Panc1 (cell line): Measurements from ENCODE around the gene TEX22. TPM values are rescaled to one million over a fixed set of nuclear protein-coding genes. Genes with fewer than 3 reads are reported as not detected.

Experiments used
- ATAC-seq: fragments of 200-7000 bp; cut with Tn5 transposase; 2 replicates; pipeline ENCODE4 v1.9.1; 2020; ENCODE audit warnings: mild to moderate bottlenecking, moderate library complexity
- BruUV-seq: library from RNA; stranded (reverse); fragments of 400-500 nt; replicated peaks from 2 replicates; lab custom pipeline; 2021; lab: Mats Ljungman, UMichigan
- CTCF ChIA-PET: fragments of 300-600 bp; sonication (Branson Sonifier 250); formaldehyde crosslinking; loops from one replicate; lab custom pipeline; 2022; ENCODE audit warnings: antibody characterized with exemption; lab: Charles Lee
- POLR2A ChIA-PET: fragments of 300-600 bp; sonication (Branson Sonifier 250); formaldehyde crosslinking; loops from one replicate; lab custom pipeline; 2022; ENCODE audit warnings: antibody characterized with exemption; lab: Charles Lee
- DNase-seq: peaks from one replicate; pipeline ENCODE4 v3.0.0-alpha.2; 2010; ENCODE audit warnings: low read depth, low spot score
- H3K27ac ChIP-seq: 2 replicates; pipeline ENCODE4 v1.5.1; 2011; ENCODE audit warnings: mild to moderate bottlenecking, low read length, inconsistent platforms
- H3K27me3 ChIP-seq: fragments of 200-500 bp; sonication (Bioruptor generic); 2 replicates; pipeline ENCODE4 v1.6.0; 2014; ENCODE audit warnings: low read length, inconsistent platforms; ENCODE audit not compliant: control insufficient read depth, insufficient read depth
- H3K36me3 ChIP-seq: fragments of 200-500 bp; sonication (Bioruptor generic); 2 replicates; pipeline ENCODE4 v1.5.1; 2014; ENCODE audit warnings: inconsistent platforms, mild to moderate bottlenecking, low read length, moderate library complexity; ENCODE audit not compliant: control insufficient read depth, insufficient read depth
- H3K4me1 ChIP-seq: 2 replicates; pipeline ENCODE4 v1.5.1; 2011; ENCODE audit warnings: inconsistent platforms, mild to moderate bottlenecking, low read length, moderate library complexity; ENCODE audit not compliant: control insufficient read depth, insufficient read depth
- H3K4me3 ChIP-seq, 2 experiments: 2 replicates each; pipeline ENCODE4 v1.5.1; 2011 to 2012; ENCODE audit warnings: low read depth in 2 of 2, low read length in 2 of 2, mild to moderate bottlenecking in 2 of 2, inconsistent platforms in 1 of 2, moderate library complexity in 1 of 2
- H3K9me3 ChIP-seq: fragments of 200-500 bp; sonication (Bioruptor generic); 2 replicates; pipeline ENCODE4 v1.5.1; 2014; ENCODE audit warnings: low read depth, mild to moderate bottlenecking, inconsistent platforms, low read length, moderate library complexity; ENCODE audit not compliant: control insufficient read depth, insufficient read depth
- CTCF ChIP-seq: fragments of 450-650 bp; IDR thresholded peaks from 2 replicates; pipeline ENCODE4 v1.5.1; 2017; ENCODE audit warnings: mild to moderate bottlenecking
- POLR2AphosphoS5 ChIP-seq: IDR thresholded peaks from 2 replicates; pipeline ENCODE4 v1.6.1; 2012; ENCODE audit warnings: mild to moderate bottlenecking, low read depth, low read length, moderate library complexity
- REST ChIP-seq, 2 experiments: IDR thresholded peaks; 2 replicates each; pipeline ENCODE4 v1.6.1; 2011 to 2012; ENCODE audit warnings: low read depth in 2 of 2, control low read depth in 1 of 2, low read length in 1 of 2, mild to moderate bottlenecking in 1 of 2, moderate library complexity in 1 of 2; ENCODE audit not compliant: insufficient read depth in 1 of 2
- SIN3A ChIP-seq: IDR thresholded peaks from 2 replicates; pipeline ENCODE4 v1.6.1; 2012; ENCODE audit warnings: low read depth, mild to moderate bottlenecking, low read length, moderate library complexity, borderline replicate concordance; ENCODE audit not compliant: insufficient read depth
- TCF7L2 ChIP-seq: IDR thresholded peaks from 2 replicates; pipeline ENCODE4 v1.6.1; 2011; ENCODE audit warnings: mild to moderate bottlenecking, low read depth, low read length, inconsistent platforms
- in situ Hi-C: cut with HindIII; loops from 2 replicates; pipeline ENCODE4 v1.10.0; 2016; ENCODE audit warnings: low sequenced_read_pairs, low pct_unique_long_range_greater_than_20kb
- intact Hi-C: fragments of 100-400 bp; cut with micrococcal nuclease; formaldehyde crosslinking; loops from one replicate; pipeline ENCODE4 v1.10.0; 2022; ENCODE audit not compliant: unreplicated experiment
- total RNA-seq: library from RNA; stranded (reverse); gene quantifications from one replicate; pipeline ENCODE4 v1.2.1, GENCODE V29; 2021; ENCODE audit not compliant: unreplicated experiment

The TEX22 gene
- total RNA-seq, 1 experiment from 2014 or later: 2.9 TPM

DNA sequence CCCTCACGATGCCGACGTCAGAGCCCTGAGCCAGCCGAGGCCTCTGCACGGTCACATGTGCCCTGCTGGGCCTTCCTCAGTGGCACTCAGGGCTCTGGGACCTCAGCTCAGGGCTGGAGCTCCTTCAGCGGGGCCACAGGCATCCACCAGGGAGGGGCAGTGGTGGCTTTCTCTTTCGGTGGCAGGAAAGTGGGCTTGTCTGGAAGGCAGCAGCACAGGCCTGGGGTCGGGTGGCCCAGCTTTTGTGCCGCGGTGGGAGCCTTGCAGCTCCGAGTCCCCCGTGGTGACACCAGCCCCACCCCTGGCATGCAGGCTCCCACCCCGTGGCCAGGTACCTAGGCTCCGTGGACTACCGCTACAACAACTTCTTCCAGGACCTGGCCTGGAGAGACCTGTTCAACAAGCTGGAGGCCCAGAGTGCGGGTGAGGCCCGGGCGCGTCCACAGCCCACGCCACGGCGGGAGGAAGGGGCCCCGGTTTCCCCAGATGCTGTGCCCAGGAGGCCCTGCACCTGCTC is 14.2 kb upstream of the TEX22 start:
- POLR2A ChIA-PET: no interaction called here
- BruUV-seq: no TSS peak
- Histone ChIP-seq H3K4me1 (no peaks in the 10 kb centered on the region), H3K9me3 (no peaks in the 10 kb centered on the region), H3K36me3 (no peaks in the 10 kb centered on the region), H3K27ac (no peak overlapping the region), H3K4me3 (no peak overlapping the region), H3K27me3 (no peaks in the 10 kb centered on the region)
- no peak for TF ChIP-seq SIN3A
- no peak for TF ChIP-seq POLR2AphosphoS5
- TF ChIP-seq CTCF: no peak
- TF ChIP-seq REST (IDR thresholded peaks at IDR 0.05; ENCODE audit: insufficient read depth in 1 of 2, low read depth in 2 of 2, low read length in 1 of 2): no peak
- TF ChIP-seq TCF7L2: no peak
- no peak for ATAC-seq
- no peak for DNase-seq
- intact Hi-C loops (no loop called here), in situ Hi-C loops (no loop called here)
- CTCF ChIA-PET: no interaction called here

DNA sequence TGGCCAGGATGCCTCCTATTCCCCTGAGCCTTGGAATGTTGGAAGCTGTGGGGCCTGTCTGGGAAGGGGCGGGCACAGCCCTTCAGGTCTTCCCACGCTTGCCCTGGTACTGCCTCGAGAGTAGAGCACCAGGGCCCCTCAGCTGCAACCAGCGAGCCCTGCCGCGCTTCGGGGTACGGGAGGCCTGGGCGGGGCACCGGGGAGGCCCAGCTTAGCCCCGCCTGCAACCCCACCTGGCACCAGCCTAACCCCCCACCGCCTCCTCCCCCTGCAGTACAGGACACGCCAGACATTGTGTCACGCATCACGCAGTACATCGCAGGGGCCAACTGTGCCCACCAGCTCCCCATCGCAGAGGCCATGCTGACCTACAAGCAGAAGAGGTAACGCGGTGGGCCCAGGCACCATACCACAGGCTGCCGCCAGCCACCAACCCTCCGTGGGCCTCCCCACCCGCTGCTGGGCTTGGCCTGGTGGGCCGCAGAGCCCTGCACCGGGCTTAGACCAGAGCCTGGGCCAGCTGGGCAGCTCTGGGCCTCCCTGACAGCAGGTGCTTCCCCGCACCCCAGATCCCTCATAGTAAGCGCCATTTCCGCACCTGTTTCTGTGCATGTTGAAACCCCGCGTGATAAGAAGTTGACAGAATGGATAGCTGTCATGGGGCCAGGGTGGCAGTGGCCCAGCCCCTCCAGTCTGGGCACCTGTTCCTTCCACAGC is 13.6 kb upstream of the TEX22 start:
- ChIA-PET POLR2A (no interaction called here), CTCF (no interaction called here)
- no peak for TF ChIP-seq CTCF
- Histone ChIP-seq H3K27me3 (no peaks in the 10 kb centered on the region), H3K36me3 (no peaks in the 10 kb centered on the region), H3K4me3 (no peak overlapping the region), H3K4me1 (no peaks in the 10 kb centered on the region), H3K9me3 (no peaks in the 10 kb centered on the region), H3K27ac (no peak overlapping the region)
- intact Hi-C loops: no loop called here
- ATAC-seq (no peak), DNase-seq (no peak)
- no TSS peak for BruUV-seq
- in situ Hi-C loops: no loop called here
